Esophagus muscularis mucosa (tissue), 4 donors: ENCODE measurements around the gene DCPS. TPM values are rescaled to one million over a fixed set of nuclear protein-coding genes. Genes with fewer than 3 reads are reported as not detected.
"Not testable (repeated sequence)": the region's sequence is repeated elsewhere in the genome, so short reads cannot be mapped to it uniquely, and the experiment has no call there.

Source experiments
- DNase-seq: peaks from one replicate; pipeline ENCODE4 v3.0.0-alpha.2; 2017; ENCODE audit errors: extremely low spot score
- H3K27ac ChIP-seq, 4 donors: fragments of 200-600 bp; sonication (generic); replicated peaks in 1 of 4; 1 replicate in 3 of 4; 2 replicates in 1 of 4; pipeline ENCODE4 v1.5.1; 2016 to 2019; ENCODE audit warnings: mild to moderate bottlenecking in 1 of 4
- H3K27me3 ChIP-seq, 4 donors: fragments of 200-600 bp; sonication (generic); one replicate each; pipeline versions ENCODE4 v1.5.1 to v1.6.0; 2016 to 2019
- H3K36me3 ChIP-seq, 4 donors: fragments of 200-600 bp; sonication (generic); one replicate each; pipeline ENCODE4 v1.5.1; 2016 to 2019
- H3K4me1 ChIP-seq, 4 donors: fragments of 200-600 bp; sonication (generic); one replicate each; pipeline ENCODE4 v1.5.1; 2016 to 2019
- H3K4me3 ChIP-seq, 4 donors: fragments of 200-600 bp; sonication (generic); 1 replicate in 2 of 4; 2 replicates in 2 of 4; pipeline ENCODE4 v1.5.1; 2016 to 2019; ENCODE audit warnings: mild to moderate bottlenecking in 4 of 4, moderate library complexity in 1 of 4
- H3K9me3 ChIP-seq, 4 donors: fragments of 200-600 bp; sonication (generic); 1 replicate in 3 of 4; 2 replicates in 1 of 4; pipeline ENCODE4 v1.5.1; 2016 to 2019
- CTCF ChIP-seq, 3 experiments: fragments of 200-600 bp in 2 of 3; fragments of 450-650 bp in 1 of 3; sonication (generic) in 2 of 3; IDR thresholded peaks; one replicate each; pipeline ENCODE4 v1.5.1; 2017 to 2019; ENCODE audit warnings: antibody characterized with exemption in 3 of 3, mild to moderate bottlenecking in 2 of 3, moderate library complexity in 1 of 3
- EP300 ChIP-seq: sonication (generic); formaldehyde crosslinking; IDR thresholded peaks from one replicate; pipeline ENCODE4 v1.6.1; 2017; ENCODE audit warnings: antibody characterized with exemption
- POLR2A ChIP-seq: fragments of 450-650 bp; IDR thresholded peaks from one replicate; pipeline ENCODE4 v1.6.1; 2017; ENCODE audit warnings: antibody characterized with exemption, moderate library complexity, mild to moderate bottlenecking, low read depth
- POLR2AphosphoS5 ChIP-seq, 2 donors: sonication (generic); formaldehyde crosslinking; IDR thresholded peaks; one replicate each; pipeline ENCODE4 v1.6.1; 2017; ENCODE audit warnings: antibody characterized with exemption in 2 of 2
- WGBS: methylation state at CpG from one replicate; pipeline ENCODE4 v1.1.5; 2018; 5-methylcytosine and 5-hydroxymethylcytosine counted together
- intact Hi-C: fragments of 100-400 bp; cut with DNase I; formaldehyde crosslinking; loops from one replicate; pipeline ENCODE4 v1.15.1; 2023
- total RNA-seq, 4 donors: library from RNA; depleted of rRNA; stranded (reverse); fragments of >200 nt; gene quantifications; one replicate each; pipeline versions ENCODE4 v1.1.0 to v1.2.1, GENCODE V29; 2016

DCPS gene
- total RNA-seq, 4 donors from 2014 or later, result 8.0 to 18.4 (median 14.3) TPM

- WGBS, result 92% methylated on average over 3 of the region's 3 CpGs
- no peaks in the 10 kb centered on the region for H3K27me3 ChIP-seq
- peaks cover 24 to 49% (median 36%) of the 10 kb centered on the region in 4 donors for H3K4me1 ChIP-seq
Observed at GRCh38 chr11:126370016-126370415, 66.2 kb downstream of the DCPS start.

GRCh38 chr11:126371595-126371994 is 67.7 kb downstream of the DCPS start:
- intact Hi-C loops, result no loop called here
- 91% methylated on average over 7 of the region's 7 CpGs for WGBS
- Histone ChIP-seq H3K9me3 (no peaks in the 10 kb centered on the region), H3K27me3 (no peaks in the 10 kb centered on the region), H3K36me3 (no peaks in the 10 kb centered on the region), H3K27ac (no peak overlapping the region), H3K4me3 (no peak overlapping the region), H3K4me1 (peaks cover 11 to 37% (median 25%) of the 10 kb centered on the region in 4 donors)
- TF ChIP-seq POLR2AphosphoS5 (IDR thresholded peaks at IDR 0.05) (no peak), POLR2A (no peak), EP300 (no peak), CTCF (IDR thresholded peaks at IDR 0.05) (no peak)
- no peak for DNase-seq

More at GRCh38 chr11:126370016-126370415, 66.2 kb downstream of the DCPS start:
- DNase-seq, result no peak
- intact Hi-C loops, result no loop called here
- no peaks in the 10 kb centered on the region for H3K9me3 ChIP-seq
- H3K27ac ChIP-seq, result no peak overlapping the region
- TF ChIP-seq POLR2A, result no peak
- TF ChIP-seq EP300, result no peak
- no peak for TF ChIP-seq CTCF (IDR thresholded peaks at IDR 0.05)
- no peak for TF ChIP-seq POLR2AphosphoS5 (IDR thresholded peaks at IDR 0.05)
- H3K4me3 ChIP-seq, result no peak overlapping the region
- no peaks in the 10 kb centered on the region for H3K36me3 ChIP-seq

- H3K27ac ChIP-seq, H3K36me3 ChIP-seq, DNase-seq, intact Hi-C loops, H3K27me3 ChIP-seq, H3K9me3 ChIP-seq, H3K4me3 ChIP-seq: not testable (repeated sequence)
- WGBS, result 62% methylated on average over 4 of the region's 12 CpGs
- H3K4me1 ChIP-seq, result peaks cover 9 to 21% (median 15%) of the 10 kb centered on the region in 4 donors
Observed at GRCh38 chr11:126373389-126374066, 69.7 kb downstream of the DCPS start.

GRCh38 chr11:126374562-126375300 is 70.9 kb downstream of the DCPS start:
- H3K36me3 ChIP-seq, DNase-seq, H3K9me3 ChIP-seq, H3K4me3 ChIP-seq, intact Hi-C loops, H3K27ac ChIP-seq, H3K27me3 ChIP-seq: not testable (repeated sequence)
- 90% methylated on average over 16 of the region's 28 CpGs for WGBS
- H3K4me1 ChIP-seq, result peaks cover 9 to 18% (median 14%) of the 10 kb centered on the region in 4 donors

GRCh38 chr11:126375726-126376125 is 71.9 kb downstream of the DCPS start:
- intact Hi-C loops, result no loop called here
- WGBS, result 67% methylated on average over 7 of the region's 7 CpGs

More at GRCh38 chr11:126375726-126376125, 71.9 kb downstream of the DCPS start:
- Histone ChIP-seq H3K9me3 (no peaks in the 10 kb centered on the region), H3K27ac (no peak overlapping the region), H3K4me1 (peaks cover 14 to 21% (median 16%) of the 10 kb centered on the region in 4 donors), H3K36me3 (peaks cover 0 to 1% (median 0%) of the 10 kb centered on the region in 4 donors), H3K4me3 (no peak overlapping the region), H3K27me3 (no peaks in the 10 kb centered on the region)
- DNase-seq, result no peak
- TF ChIP-seq CTCF (IDR thresholded peaks at IDR 0.05), result no peak
- no peak for TF ChIP-seq POLR2AphosphoS5 (IDR thresholded peaks at IDR 0.05)
- no peak for TF ChIP-seq EP300
- no peak for TF ChIP-seq POLR2A
